Neural cell (in vitro differentiated cells): Measurements from ENCODE around the gene JADE2. TPM values are rescaled to one million over a fixed set of nuclear protein-coding genes. Genes with fewer than 3 reads are reported as not detected.

Experiments used
- H2AFZ ChIP-seq: fragments of 200-600, 300-800 bp; sonication (generic), shearing (Covaris generic); 2 replicates; pipeline ENCODE4 v1.6.0; 2014; ENCODE audit warnings: low read depth, mild to moderate bottlenecking, antibody characterized with exemption, low read length, moderate library complexity
- H3F3A ChIP-seq: fragments of 200-600 bp; shearing (Covaris generic); 2 replicates; pipeline ENCODE4 v1.6.1; 2016; ENCODE audit warnings: mild to moderate bottlenecking, moderate library complexity, mixed read lengths, antibody characterized with exemption, low read length; ENCODE audit not compliant: insufficient read depth, poor library complexity, severe bottlenecking
- H3K27ac ChIP-seq: fragments of 200-600, 300-800 bp; sonication (generic), shearing (Covaris generic); 2 replicates; pipeline ENCODE4 v1.5.1; 2014; ENCODE audit warnings: mild to moderate bottlenecking, low read length, moderate library complexity
- H3K27me3 ChIP-seq: fragments of 300-800, 200-600 bp; sonication (generic), shearing (Covaris generic); 2 replicates; pipeline ENCODE4 v1.6.0; 2014; ENCODE audit warnings: mild to moderate bottlenecking, low read depth, low read length, moderate library complexity; ENCODE audit not compliant: insufficient read depth
- H3K36me3 ChIP-seq: fragments of 300-800, 200-600 bp; sonication (generic), shearing (Covaris generic); 2 replicates; pipeline ENCODE4 v1.5.1; 2014; ENCODE audit warnings: mild to moderate bottlenecking, antibody characterized with exemption, low read length, moderate library complexity; ENCODE audit not compliant: insufficient read depth
- H3K4me2 ChIP-seq: fragments of 300-800, 200-600 bp; sonication (generic), shearing (Covaris generic); 2 replicates; pipeline ENCODE4 v1.6.0; 2014; ENCODE audit warnings: mild to moderate bottlenecking, low read length
- H3K4me3 ChIP-seq: fragments of 300-800, 200-600 bp; sonication (generic), shearing (Covaris generic); 2 replicates; pipeline ENCODE4 v1.5.1; 2014; ENCODE audit warnings: mild to moderate bottlenecking, low read length, moderate library complexity
- H3K79me2 ChIP-seq: fragments of 200-600 bp; shearing (Covaris generic); replicated peaks from 2 replicates; pipeline ENCODE4 v1.6.0; 2014; ENCODE audit warnings: mild to moderate bottlenecking, low read length, moderate library complexity; ENCODE audit not compliant: insufficient read depth
- H3K9ac ChIP-seq: fragments of 300-800, 200-600 bp; sonication (generic), shearing (Covaris generic); 2 replicates; pipeline ENCODE4 v1.6.1; 2016; ENCODE audit warnings: mild to moderate bottlenecking, low read length, mixed read lengths
- H3K9me2 ChIP-seq: fragments of 200-600 bp; shearing (Covaris generic); 2 replicates; pipeline ENCODE4 v1.6.1; 2016; ENCODE audit warnings: mild to moderate bottlenecking, low read length, mixed read lengths; ENCODE audit not compliant: insufficient read depth
- H3K9me3 ChIP-seq: fragments of 200-600, 300-800 bp; sonication (generic), shearing (Covaris generic); 2 replicates; pipeline ENCODE4 v1.6.1; 2016; ENCODE audit warnings: mild to moderate bottlenecking, mixed run types, low read length, moderate library complexity, mixed read lengths
- H4K20me1 ChIP-seq: fragments of 200-600 bp; shearing (Covaris generic); 2 replicates; pipeline ENCODE4 v1.6.1; 2016; ENCODE audit warnings: mild to moderate bottlenecking, mixed run types; ENCODE audit not compliant: insufficient read depth
- EP300 ChIP-seq: fragments of 450-650 bp; conservative IDR thresholded peaks from 2 replicates; pipeline ENCODE4 v1.6.1; 2014; ENCODE audit warnings: antibody characterized with exemption, mild to moderate bottlenecking, moderate library complexity; ENCODE audit not compliant: poor library complexity, severe bottlenecking
- EZH2 ChIP-seq: fragments of 200-600, 300-800 bp; shearing (Covaris generic), sonication (generic); IDR thresholded peaks from 2 replicates; pipeline ENCODE4 v1.6.1; 2014; ENCODE audit warnings: antibody characterized with exemption, low read length, borderline replicate concordance, mild to moderate bottlenecking; ENCODE audit not compliant: insufficient read depth, poor library complexity, severe bottlenecking
- MXI1 ChIP-seq: fragments of 450-650 bp; conservative IDR thresholded peaks from 2 replicates; pipeline ENCODE4 v1.6.1; 2014; ENCODE audit warnings: antibody characterized with exemption, mild to moderate bottlenecking; ENCODE audit not compliant: poor library complexity, severe bottlenecking
- POLR2AphosphoS5 ChIP-seq: IDR thresholded peaks from 2 replicates; pipeline ENCODE4 v1.6.1; 2012
- RAD21 ChIP-seq: fragments of 450-650 bp; conservative IDR thresholded peaks from 2 replicates; pipeline ENCODE4 v1.6.1; 2014; ENCODE audit warnings: antibody characterized with exemption, mild to moderate bottlenecking, moderate library complexity
- SMC3 ChIP-seq: fragments of 450-650 bp; conservative IDR thresholded peaks from 2 replicates; pipeline ENCODE4 v1.6.1; 2014; ENCODE audit warnings: antibody characterized with exemption, mild to moderate bottlenecking, moderate library complexity; ENCODE audit not compliant: poor library complexity
- TAF1 ChIP-seq: IDR thresholded peaks from 2 replicates; pipeline ENCODE4 v1.6.1; 2012; ENCODE audit warnings: low read depth
- polyA plus RNA-seq: library from polyadenylated mRNA; depleted of rRNA; stranded (reverse); fragments of >200 nt; gene quantifications from 2 replicates; pipeline ENCODE4 v1.2.3, GENCODE V29; 2014
- TF ChIP-seq, protein P1 (sequence below): fragments of 450-650 bp; IDR thresholded peaks from 2 replicates; pipeline ENCODE4 v1.5.1; 2014; ENCODE audit warnings: antibody characterized with exemption, mild to moderate bottlenecking, moderate library complexity; ENCODE audit not compliant: poor library complexity, severe bottlenecking
- TF ChIP-seq, protein P2 (sequence below): IDR thresholded peaks from 2 replicates; pipeline ENCODE4 v1.6.1; 2012; ENCODE audit warnings: borderline replicate concordance

JADE2 gene
- polyA plus RNA-seq, 1 donor from 2014 or later, result 1.9 TPM

DNA sequence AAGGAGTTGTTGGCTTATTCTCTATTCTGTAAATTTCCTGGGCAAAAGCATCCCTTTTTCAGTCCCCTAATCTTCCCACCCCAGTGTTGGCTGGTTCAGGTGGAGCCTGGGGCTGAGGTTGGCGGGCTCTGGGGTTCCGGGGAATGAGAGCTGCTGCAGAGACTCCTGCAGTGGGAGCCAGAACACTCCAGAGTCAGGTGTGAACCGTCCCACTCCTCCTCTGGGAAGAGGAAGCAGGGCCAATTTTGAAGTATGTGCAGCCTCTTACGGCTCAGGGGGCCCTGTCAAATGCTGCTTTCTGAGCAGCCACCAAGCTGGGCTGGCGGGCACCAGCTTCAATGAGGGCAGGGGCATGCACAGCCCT lies 42.8 kb downstream of the JADE2 start:
- Histone ChIP-seq H4K20me1 (no peaks in the 10 kb centered on the region), H3K4me3 (no peak overlapping the region), H3K9me3 (no peaks in the 10 kb centered on the region), H3K9ac (no peak overlapping the region), H2AFZ (no peak overlapping the region), H3K4me2 (no peak overlapping the region), H3K9me2 (no peaks in the 10 kb centered on the region), H3K27me3 (no peaks in the 10 kb centered on the region), H3K36me3 (no peaks in the 10 kb centered on the region), H3F3A (no peaks in the 10 kb centered on the region), H3K27ac (no peak overlapping the region), H3K79me2 (no peaks in the 10 kb centered on the region)
- no peak for TF ChIP-seq EP300
- no peak for TF ChIP-seq TAF1
- no peak for TF ChIP-seq POLR2AphosphoS5
- TF ChIP-seq EZH2, result no peak
- TF ChIP-seq RAD21, result no peak
- TF ChIP-seq, protein P1, sequence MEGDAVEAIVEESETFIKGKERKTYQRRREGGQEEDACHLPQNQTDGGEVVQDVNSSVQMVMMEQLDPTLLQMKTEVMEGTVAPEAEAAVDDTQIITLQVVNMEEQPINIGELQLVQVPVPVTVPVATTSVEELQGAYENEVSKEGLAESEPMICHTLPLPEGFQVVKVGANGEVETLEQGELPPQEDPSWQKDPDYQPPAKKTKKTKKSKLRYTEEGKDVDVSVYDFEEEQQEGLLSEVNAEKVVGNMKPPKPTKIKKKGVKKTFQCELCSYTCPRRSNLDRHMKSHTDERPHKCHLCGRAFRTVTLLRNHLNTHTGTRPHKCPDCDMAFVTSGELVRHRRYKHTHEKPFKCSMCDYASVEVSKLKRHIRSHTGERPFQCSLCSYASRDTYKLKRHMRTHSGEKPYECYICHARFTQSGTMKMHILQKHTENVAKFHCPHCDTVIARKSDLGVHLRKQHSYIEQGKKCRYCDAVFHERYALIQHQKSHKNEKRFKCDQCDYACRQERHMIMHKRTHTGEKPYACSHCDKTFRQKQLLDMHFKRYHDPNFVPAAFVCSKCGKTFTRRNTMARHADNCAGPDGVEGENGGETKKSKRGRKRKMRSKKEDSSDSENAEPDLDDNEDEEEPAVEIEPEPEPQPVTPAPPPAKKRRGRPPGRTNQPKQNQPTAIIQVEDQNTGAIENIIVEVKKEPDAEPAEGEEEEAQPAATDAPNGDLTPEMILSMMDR, result no peak
- no peak for TF ChIP-seq MXI1
- TF ChIP-seq, protein P2, sequence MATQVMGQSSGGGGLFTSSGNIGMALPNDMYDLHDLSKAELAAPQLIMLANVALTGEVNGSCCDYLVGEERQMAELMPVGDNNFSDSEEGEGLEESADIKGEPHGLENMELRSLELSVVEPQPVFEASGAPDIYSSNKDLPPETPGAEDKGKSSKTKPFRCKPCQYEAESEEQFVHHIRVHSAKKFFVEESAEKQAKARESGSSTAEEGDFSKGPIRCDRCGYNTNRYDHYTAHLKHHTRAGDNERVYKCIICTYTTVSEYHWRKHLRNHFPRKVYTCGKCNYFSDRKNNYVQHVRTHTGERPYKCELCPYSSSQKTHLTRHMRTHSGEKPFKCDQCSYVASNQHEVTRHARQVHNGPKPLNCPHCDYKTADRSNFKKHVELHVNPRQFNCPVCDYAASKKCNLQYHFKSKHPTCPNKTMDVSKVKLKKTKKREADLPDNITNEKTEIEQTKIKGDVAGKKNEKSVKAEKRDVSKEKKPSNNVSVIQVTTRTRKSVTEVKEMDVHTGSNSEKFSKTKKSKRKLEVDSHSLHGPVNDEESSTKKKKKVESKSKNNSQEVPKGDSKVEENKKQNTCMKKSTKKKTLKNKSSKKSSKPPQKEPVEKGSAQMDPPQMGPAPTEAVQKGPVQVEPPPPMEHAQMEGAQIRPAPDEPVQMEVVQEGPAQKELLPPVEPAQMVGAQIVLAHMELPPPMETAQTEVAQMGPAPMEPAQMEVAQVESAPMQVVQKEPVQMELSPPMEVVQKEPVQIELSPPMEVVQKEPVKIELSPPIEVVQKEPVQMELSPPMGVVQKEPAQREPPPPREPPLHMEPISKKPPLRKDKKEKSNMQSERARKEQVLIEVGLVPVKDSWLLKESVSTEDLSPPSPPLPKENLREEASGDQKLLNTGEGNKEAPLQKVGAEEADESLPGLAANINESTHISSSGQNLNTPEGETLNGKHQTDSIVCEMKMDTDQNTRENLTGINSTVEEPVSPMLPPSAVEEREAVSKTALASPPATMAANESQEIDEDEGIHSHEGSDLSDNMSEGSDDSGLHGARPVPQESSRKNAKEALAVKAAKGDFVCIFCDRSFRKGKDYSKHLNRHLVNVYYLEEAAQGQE, result no peak
- no peak for TF ChIP-seq SMC3

DNA sequence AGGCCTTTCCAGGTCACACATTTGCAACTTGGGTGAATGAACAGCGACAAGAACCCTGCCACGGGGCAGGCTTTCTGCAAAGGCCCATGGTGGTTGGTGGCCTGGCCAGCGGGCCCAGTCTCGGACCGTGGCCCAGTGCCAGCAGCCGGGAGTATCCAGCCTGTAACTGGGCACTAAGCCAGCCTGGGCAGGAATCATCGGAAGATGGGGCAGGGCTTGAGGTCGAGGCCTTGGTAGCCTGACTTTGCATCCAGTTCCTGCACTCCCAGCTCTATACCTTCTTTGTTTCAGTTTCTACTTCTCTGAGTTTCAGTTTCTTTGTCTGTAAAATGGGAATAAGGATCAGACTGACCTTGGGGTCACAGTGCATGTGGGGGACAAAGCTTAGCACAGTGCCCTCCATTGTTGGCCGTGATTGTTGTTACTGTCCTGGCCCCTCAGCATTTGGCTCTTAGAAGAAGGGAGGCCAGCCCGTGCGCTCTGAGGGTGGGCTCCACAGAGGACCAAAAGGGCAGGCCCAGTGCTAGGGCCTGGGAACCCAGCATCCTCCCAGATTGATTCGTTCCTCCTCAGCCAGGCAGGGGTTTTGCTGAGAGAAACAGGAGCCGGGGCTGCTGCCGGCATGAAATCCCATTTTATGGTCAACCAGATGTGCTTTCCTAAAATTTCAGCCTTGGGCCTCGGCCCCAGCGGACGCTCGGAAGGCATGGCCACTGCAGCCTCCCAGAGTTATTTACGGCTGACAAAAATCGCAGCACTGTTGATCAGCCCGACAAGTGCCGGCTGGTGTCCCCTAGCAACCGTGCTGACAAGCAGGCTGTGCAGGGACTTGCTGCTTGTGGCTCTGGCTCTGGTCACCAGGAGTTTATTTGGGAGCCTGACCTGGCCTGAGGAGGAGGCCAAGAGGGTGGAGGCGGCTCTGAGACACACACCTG lies 43.6 kb downstream of the JADE2 start:
- Histone ChIP-seq H3K27ac (no peak overlapping the region), H3K79me2 (no peaks in the 10 kb centered on the region), H3K9me2 (no peaks in the 10 kb centered on the region), H2AFZ (no peak overlapping the region), H3F3A (no peaks in the 10 kb centered on the region), H3K9ac (no peak overlapping the region), H3K4me2 (no peak overlapping the region), H3K27me3 (no peaks in the 10 kb centered on the region), H3K36me3 (no peaks in the 10 kb centered on the region), H4K20me1 (no peaks in the 10 kb centered on the region), H3K4me3 (no peak overlapping the region), H3K9me3 (no peaks in the 10 kb centered on the region)
- no peak for TF ChIP-seq SMC3
- TF ChIP-seq EZH2, result no peak
- TF ChIP-seq, protein P2, result no peak
- TF ChIP-seq, protein P1, result no peak
- no peak for TF ChIP-seq EP300
- no peak for TF ChIP-seq RAD21
- TF ChIP-seq MXI1, result no peak
- TF ChIP-seq POLR2AphosphoS5, result no peak
- TF ChIP-seq TAF1, result no peak
